ENCODE results near the gene ATP5PD.
A peak's percentile ranks its signal among the peaks of the same experiment; 100 is the strongest.
"Not testable (repeated sequence)": the region's sequence is repeated elsewhere in the genome, so short reads cannot be mapped to it uniquely, and the experiment has no call there.

The ATP5PD gene

GRCh38 chr17:75013092-75013559, 33.6 kb downstream of the ATP5PD start:
- no peak for DNase-seq

GRCh38 chr17:75012346-75013091, 34.2 kb downstream of the ATP5PD start, which contains the start of gene MRPL58:
TSS of gene MRPL58 (plus strand) at chr17:75012670. CDS start at chr17:75012687, 17 bp downstream.
- peak; percentile 71 for DNase-seq

- DNase-seq = no peak
Measured at GRCh38 chr17:75012096-75012345, 34.7 kb downstream of the ATP5PD start.

GRCh38 chr17:75011401-75012095, 35.2 kb downstream of the ATP5PD start:
- no peak for DNase-seq

GRCh38 chr17:75010683-75011400, 35.9 kb downstream of the ATP5PD start:
- no peak for DNase-seq

GRCh38 chr17:75009139-75009724, 37.5 kb downstream of the ATP5PD start:
- DNase-seq = no peak

- DNase-seq = no peak
Measured at GRCh38 chr17:75008373-75008772, 38.4 kb downstream of the ATP5PD start.

GRCh38 chr17:75006653-75007052, 40.1 kb downstream of the ATP5PD start:
- no peak for DNase-seq

- not testable (repeated sequence) for DNase-seq
Measured at GRCh38 chr17:75006084-75006483, 40.7 kb downstream of the ATP5PD start.

GRCh38 chr17:75005291-75005690, 41.5 kb downstream of the ATP5PD start:
- no peak for DNase-seq

GRCh38 chr17:75004371-75004770, 42.4 kb downstream of the ATP5PD start:
- no peak for DNase-seq

GRCh38 chr17:75003957-75004355, 42.8 kb downstream of the ATP5PD start:
- no peak for DNase-seq

GRCh38 chr17:75003070-75003956, 43.5 kb downstream of the ATP5PD start:
- no peak for DNase-seq

GRCh38 chr17:75001915-75002843, 44.6 kb downstream of the ATP5PD start:
- DNase-seq = no peak

- DNase-seq = no peak
Measured at GRCh38 chr17:74999523-74999922, 47.2 kb downstream of the ATP5PD start.

GRCh38 chr17:74998783-74999182, 48.0 kb downstream of the ATP5PD start:
- no peak for DNase-seq

GRCh38 chr17:74995847-74996246, 50.9 kb downstream of the ATP5PD start:
- no peak for DNase-seq

- no peak for DNase-seq
Measured at GRCh38 chr17:74994440-74994839, 52.3 kb downstream of the ATP5PD start.

- no peak for DNase-seq
Measured at GRCh38 chr17:74992223-74992622, 54.5 kb downstream of the ATP5PD start.

- DNase-seq = no peak
Measured at GRCh38 chr17:74990581-74991105, 56.1 kb downstream of the ATP5PD start.
